Stimulated activated CD8-positive, alpha-beta memory T cell treated with anti-CD3 and anti-CD28 coated beads, Interleukin-15, amount 100 ng/mL, for 24 hours (primary cell): ENCODE measurements around the gene EPYC.

Source experiments
- DNase-seq: peaks from one replicate; pipeline ENCODE4 v3.0.0-alpha.2; 2020; ENCODE audit warnings: low read depth

EPYC gene, protein sequence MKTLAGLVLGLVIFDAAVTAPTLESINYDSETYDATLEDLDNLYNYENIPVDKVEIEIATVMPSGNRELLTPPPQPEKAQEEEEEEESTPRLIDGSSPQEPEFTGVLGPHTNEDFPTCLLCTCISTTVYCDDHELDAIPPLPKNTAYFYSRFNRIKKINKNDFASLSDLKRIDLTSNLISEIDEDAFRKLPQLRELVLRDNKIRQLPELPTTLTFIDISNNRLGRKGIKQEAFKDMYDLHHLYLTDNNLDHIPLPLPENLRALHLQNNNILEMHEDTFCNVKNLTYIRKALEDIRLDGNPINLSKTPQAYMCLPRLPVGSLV

DNA sequence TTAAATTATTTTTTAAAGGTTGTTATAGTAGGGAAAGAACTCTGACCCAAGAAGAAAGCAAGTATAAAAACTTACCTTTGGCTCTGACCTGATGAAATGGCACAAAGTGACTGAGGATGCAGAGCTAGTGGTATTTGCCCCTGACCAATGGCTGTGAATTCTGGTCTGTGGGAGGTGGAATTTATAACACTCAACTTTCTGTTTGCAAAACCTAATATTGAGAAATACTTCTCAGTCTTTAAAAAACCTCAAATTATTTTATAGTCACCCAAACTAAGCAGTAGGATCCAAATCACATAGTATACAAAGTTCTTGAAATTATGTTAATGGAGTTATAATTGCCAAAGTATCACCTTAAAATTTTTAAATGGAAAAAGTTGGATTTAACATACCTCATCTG, at the start of gene EPYC:
Gene EPYC, minus strand, starts transcription at position 101 of the 400 bp plus-strand sequence. CDS start 2,407 bp downstream, outside the sequence.
- no peak for DNase-seq

GRCh38 chr12:91053951-91054715, 49.4 kb upstream of the EPYC start:
- no peak for DNase-seq

DNA sequence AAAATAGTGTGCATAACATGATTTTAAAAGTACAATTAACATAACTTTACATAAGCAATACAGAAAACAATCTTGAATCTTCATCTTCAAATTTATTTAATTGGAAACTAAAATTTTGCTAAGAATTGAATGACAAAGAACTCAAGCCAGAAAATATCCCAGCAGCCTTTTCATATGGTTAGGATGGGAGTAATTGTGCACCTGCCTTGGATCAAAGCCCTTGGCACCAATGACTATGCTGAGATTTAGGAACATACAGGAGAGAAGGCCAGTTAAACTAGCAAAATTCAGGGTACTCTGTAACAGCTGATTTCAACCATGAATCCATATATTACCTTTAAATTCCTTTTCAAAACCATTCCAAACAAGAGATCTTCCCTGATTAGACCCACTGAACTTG, 47.3 kb upstream of the EPYC start:
- no peak for DNase-seq

DNA sequence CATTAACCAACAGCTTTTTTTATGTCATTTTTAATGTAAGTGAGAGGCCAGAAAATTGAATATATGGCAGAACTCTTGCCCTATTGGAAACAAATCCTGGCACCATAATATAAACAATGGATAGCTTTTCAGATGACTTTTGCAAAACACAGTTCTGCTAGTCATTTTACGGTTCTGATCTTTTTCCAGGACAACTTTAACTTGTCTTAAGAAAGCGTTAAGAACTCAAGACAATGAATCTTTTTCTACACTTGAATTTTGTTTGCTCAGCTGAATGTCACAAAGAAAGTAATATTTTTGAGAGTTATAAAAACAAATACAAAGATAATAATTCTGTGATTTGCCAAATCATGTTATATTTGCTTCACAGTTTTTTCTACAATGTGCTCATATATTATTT, 39.8 kb upstream of the EPYC start:
- DNase-seq = no peak

- DNase-seq = no peak
Measured at GRCh38 chr12:91043408-91043807, 38.6 kb upstream of the EPYC start.

DNA sequence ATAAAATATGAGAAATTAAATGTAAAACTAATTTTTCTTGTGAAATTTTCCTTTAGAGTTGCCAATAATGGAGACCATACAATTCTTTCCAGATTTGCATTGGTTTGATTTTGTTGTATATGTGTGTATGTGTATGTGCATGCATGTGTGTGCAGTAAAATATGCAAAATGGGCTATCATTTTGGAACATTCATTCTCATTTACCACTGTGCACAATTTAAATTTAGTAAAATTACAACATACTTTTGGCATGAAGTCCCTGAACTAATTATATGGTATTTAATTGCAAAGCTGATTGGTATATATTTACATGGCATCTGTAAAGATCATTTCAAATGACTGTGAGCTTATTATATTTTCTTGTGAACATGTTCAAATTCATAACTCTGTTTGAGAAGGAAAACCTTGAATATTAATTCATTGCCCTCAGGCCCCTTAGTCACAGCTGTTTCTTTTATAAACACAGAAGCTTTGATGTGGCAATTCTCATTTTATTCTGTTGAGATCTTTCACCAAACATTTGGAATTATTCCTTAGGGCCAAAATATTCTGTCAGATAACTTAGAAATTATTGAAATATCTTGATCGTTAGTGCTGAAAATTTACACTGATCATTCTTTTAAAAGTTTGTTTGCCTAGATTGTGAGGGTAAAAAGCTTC, 35.5 kb upstream of the EPYC start:
- DNase-seq = no peak

DNA sequence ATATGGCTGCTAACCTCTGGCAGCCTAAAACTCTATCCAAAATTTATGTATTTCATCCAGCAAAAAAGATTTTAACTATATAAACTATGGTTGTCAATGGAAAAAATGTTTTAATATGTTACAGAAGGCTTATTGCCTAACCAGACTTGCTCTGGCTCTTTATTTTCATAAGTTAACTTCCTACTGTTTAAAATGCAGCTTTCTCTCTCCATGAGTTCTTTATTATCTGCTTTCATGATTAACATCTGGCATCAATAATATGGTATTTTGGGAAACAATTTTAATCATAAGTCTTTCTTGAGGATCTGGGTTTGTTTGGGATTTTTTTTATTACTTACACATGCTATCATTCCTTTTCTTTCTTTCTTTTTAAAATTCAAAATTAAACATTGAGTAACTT, 32.5 kb upstream of the EPYC start:
- no peak for DNase-seq

GRCh38 chr12:91033251-91033650, 28.5 kb upstream of the EPYC start:
- no peak for DNase-seq

GRCh38 chr12:91023326-91024004, 18.7 kb upstream of the EPYC start:
- DNase-seq = no peak

DNA sequence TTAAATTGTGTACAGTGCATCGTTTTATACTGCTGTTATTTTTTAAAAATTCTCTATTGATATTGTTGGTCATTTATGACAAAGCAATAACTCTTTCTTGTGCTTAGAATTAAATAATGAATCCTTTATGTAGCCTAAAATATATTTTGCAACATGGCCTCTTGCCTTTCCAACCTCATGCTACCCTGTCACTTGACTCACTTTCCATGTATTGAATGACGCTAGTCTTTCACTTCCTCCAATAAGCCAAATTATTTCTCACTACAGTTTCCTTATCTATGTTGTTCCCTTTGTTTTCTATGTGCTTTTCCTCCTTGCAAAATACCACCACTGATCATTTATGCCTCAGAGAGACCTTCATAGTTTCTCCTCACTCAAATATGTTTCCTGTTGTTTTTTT, 16.3 kb upstream of the EPYC start:
- DNase-seq = no peak

GRCh38 chr12:91019455-91019854, 14.7 kb upstream of the EPYC start:
- no peak for DNase-seq

DNA sequence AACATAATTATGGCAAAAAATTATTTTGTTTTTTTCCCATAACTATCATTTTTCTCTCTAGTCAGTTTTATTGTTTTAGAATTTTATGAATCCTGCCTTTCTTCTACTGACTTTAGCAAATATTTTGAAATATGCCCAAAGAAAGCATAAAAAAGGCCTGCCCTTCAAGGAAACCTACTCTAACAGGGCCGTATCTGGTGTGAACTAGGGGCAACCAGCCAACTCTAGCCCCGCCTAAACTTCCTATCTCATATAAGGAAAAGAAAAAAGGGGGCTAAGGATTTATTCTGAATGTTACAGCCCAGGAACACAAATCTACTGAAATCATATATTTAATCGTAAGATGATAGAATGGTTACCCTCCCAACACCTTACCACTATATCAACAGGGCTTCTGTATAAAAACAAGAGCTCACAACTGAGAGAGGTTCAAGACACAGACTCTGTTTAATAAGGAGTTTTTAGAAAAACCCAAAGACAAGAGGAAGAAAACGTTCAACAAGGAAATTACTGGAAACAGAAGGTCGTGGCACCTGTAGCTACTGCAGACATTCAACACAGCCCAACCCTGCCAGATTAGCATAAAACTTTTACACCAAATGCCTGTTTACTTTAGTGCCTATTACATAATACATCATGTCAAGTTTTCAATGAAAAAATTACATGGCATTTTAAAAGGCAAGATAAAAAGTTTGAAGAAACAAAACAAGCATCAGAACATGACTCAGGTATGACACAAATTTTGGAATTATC, 12.9 kb upstream of the EPYC start:
- no peak for DNase-seq

- no peak for DNase-seq
Measured at GRCh38 chr12:91017043-91017442, 12.3 kb upstream of the EPYC start.

- no peak for DNase-seq
Measured at GRCh38 chr12:91009319-91009950, 4.7 kb upstream of the EPYC start.

GRCh38 chr12:91007531-91008290, 2.9 kb upstream of the EPYC start:
- no peak for DNase-seq

DNA sequence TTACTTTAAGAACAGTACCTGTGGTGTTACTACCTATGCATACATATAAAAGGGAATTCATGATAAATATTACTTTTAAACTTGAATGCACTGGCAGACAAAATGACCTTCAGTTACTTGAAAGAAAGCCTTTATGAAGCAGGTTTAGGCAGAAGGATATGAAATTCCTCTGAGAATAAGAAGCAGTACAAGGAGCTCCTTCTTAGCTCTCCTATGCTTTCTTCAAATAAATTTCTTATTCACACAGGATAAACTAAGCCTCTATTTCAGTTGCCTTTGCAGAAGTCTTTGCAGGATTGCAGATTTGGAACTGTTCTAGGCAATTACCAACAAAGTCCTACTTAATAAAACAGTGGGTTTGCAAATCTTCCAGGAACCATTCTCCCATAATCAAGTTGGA, 1.0 kb downstream of the EPYC start:
- no peak for DNase-seq

- DNase-seq = no peak
Measured at GRCh38 chr12:91001306-91001705, 3.5 kb downstream of the EPYC start.

- DNase-seq = no peak
Measured at GRCh38 chr12:90999966-91000365, 4.8 kb downstream of the EPYC start.

DNA sequence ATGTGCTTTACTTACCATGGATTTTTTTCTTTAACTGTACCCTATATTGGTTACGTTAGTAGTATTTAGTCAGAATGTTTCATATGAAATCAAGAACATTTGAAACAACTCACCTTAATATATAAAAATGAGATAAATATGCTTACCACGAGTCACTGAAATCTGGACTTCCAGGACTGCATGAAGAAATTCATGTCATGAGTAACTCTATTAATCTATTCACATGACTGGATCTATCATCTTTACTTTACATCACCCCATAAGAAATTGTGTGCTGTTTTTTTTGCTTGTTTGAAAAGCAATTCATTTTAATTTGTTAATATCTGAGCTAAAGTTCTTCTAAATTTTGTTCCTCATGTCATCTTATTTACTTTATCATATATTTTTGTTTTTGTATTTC, 5.2 kb downstream of the EPYC start:
- DNase-seq = no peak

- no peak for DNase-seq
Measured at GRCh38 chr12:90995010-90995409, 9.8 kb downstream of the EPYC start.
